Measurements from ENCODE around the gene ARHGAP25. TPM values are rescaled to one million over a fixed set of nuclear protein-coding genes. Genes with fewer than 3 reads are reported as not detected.

Gene ARHGAP25
- total and polyA plus RNA-seq, 2 of the 4 experiments (the other 2 are of a cell fraction), result 0.29 to 0.36 TPM

DNA sequence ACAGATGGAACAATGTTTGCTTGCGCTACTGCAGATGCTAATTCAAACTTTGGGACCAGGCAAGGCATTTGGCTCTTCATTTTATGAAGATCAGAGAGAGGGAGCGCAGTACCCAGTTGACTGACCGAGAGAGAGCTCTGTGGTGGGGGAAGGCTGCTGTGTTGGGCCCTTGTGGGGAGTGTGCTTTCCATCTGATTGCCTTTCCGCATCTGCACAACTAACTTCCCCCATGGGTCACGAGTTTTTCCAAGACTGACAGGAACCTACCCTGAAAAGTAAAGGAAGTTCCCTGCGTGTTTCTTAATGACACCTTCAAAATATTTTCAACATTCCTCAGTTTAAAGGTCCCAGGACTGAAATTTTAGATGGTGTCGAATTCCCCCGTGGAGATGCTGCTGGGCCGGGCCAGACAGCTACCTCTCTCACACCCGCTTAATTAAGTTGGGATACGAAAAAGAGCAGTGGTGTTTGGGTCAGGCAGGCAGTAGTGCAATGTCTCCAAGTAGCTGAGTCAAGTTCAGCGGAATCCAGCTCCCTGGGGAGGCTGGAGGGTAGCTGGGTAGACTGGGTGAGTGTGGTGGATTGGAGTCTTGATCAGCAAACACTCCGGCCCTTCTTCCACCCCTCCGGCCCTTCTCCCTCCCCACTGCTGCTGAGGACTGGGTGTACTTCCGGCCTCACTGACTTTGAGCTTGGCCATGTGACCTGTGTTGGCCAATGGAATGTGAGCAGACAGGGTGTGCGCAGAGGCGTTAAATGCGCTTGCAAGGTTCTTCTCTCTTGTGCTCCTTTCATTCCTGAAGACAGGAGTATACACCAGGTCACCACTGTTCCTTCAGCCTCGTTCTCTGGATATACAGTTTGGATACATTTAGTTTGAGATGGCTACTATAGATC, 2.3 kb upstream of the ARHGAP25 start:
- ChIA-PET POLR2A (ENCODE audit: unreplicated experiment) (no interaction called here), CTCF (interaction anchor here (0.6 to 1.5 kb wide), 2 partner anchors 14 to 17 kb away, joined by 3 read pairs; no protein-coding TSS in a partner anchor)
- Histone ChIP-seq H4K91ac (ENCODE audit: insufficient read depth, low read depth, low read length) (peak overlapping the region; percentile 85; the same call in 1 of the 2 replicates), H2AK9ac (replicated peaks; ENCODE audit: low read depth, low read length, poor library complexity) (no peak overlapping the region), H4K5ac (ENCODE audit: low read depth, low read length) (peak overlapping the region; percentile 41; the same call in 1 of the 2 replicates), H3K9me3 (ENCODE audit: control insufficient read depth, insufficient read depth, low read length) (no peaks in the 10 kb centered on the region), H2BK120ac (ENCODE audit: low read depth, low read length) (peak overlapping the region; percentile 93), H2AK5ac (ENCODE audit: low read depth, low read length) (peak overlapping the region; percentile 93), H3K4ac (ENCODE audit: low read depth, low read length) (peak overlapping the region; percentile 90), H2BK20ac (ENCODE audit: low read depth, low read length) (peak overlapping the region; percentile 99), H2BK5ac (ENCODE audit: low read depth, low read length, poor library complexity, severe bottlenecking) (peak overlapping the region; percentile 12), H4K20me1 (ENCODE audit: insufficient read depth, low read length) (no peaks in the 10 kb centered on the region), H3K18ac (ENCODE audit: low read depth, low read length) (peak overlapping the region; percentile 68; the same call in 1 of the 2 replicates), H3K4me3 (ENCODE audit: insufficient read depth, low read depth, low read length) (no peak overlapping the region), H3K27ac (ENCODE audit: insufficient read depth, low read length) (no peak overlapping the region), H2BK15ac (ENCODE audit: low read depth, low read length) (peak overlapping the region; percentile 52; the same call in 1 of the 3 replicates), H3K36me3 (ENCODE audit: control insufficient read depth, insufficient read depth, low read length) (no peaks in the 10 kb centered on the region), H3K4me2 (ENCODE audit: low read depth, low read length) (no peak overlapping the region), H3K56ac (ENCODE audit: extremely low read depth, insufficient read depth, low read length) (no peak overlapping the region), H3K9ac (ENCODE audit: low read depth, low read length) (no peak overlapping the region), H4K8ac (ENCODE audit: low read depth in 2 of 2, low read length in 2 of 2) (peak overlapping the region in 1 of 2 experiments; percentile 81; a peak in 1 of 4 replicates), H3K23ac (ENCODE audit: low read depth, low read length) (no peak overlapping the region), H3K4me1 (ENCODE audit: control insufficient read depth, insufficient read depth, low read length) (peaks cover 13% of the 10 kb centered on the region), H3K14ac (replicated peaks; ENCODE audit: low read depth, low read length) (peak overlapping the region; percentile 90; the same call in 1 of the 2 replicates), H2AFZ (replicated peaks; ENCODE audit: low read length, poor library complexity) (no peak overlapping the region), H3K79me1 (ENCODE audit: low read depth in 1 of 2, low read length in 2 of 2) (no peaks in the 10 kb centered on the region), H3K27me3 (ENCODE audit: control insufficient read depth, insufficient read depth, low read length) (no peaks in the 10 kb centered on the region), H3K9me1 (ENCODE audit: insufficient read depth, low read length) (peaks cover 11% of the 10 kb centered on the region; the same call in 1 of the 2 replicates)
- ATAC-seq (ENCODE audit: low read depth) (no peak), DNase-seq (no peak)
- in situ Hi-C loops (cut with MboI; ENCODE audit: low sequenced_read_pairs), result no loop called here
- BruUV-seq (replicated peaks), result no TSS peak
- dilution Hi-C loops (cut with HindIII; ENCODE audit: low sequenced_read_pairs, unreplicated experiment), result no loop called here
- intact Hi-C loops (cut with micrococcal nuclease), result no loop called here
- no peak for TF ChIP-seq FOS (IDR thresholded peaks at IDR 0.05; ENCODE audit: low read depth, low read length)
- TF ChIP-seq USF2 (IDR thresholded peaks at IDR 0.05; ENCODE audit: low read depth, low read length), result 0 out of 2 replicates have a peak, but pooled peaks have one; percentile 20
- 92% methylated on average over 2 of the region's 19 CpGs; no CpG with 5 or more reads in 1 of the 2 experiments for WGBS, 2 experiments (ENCODE audit: extremely low coverage in 2 of 2, insufficient read length in 1 of 2)
